Measurements from ENCODE around the gene EID2. TPM values are rescaled to one million over a fixed set of nuclear protein-coding genes. Genes with fewer than 3 reads are reported as not detected.

The EID2 gene
- total and polyA plus RNA-seq, 12 donors: 13.9 to 32.9 (median 25.9) TPM

GRCh38 chr19:39532233-39533002, 7.5 kb downstream of the EID2 start, which contains the start of gene EID2B:
Gene EID2B (minus strand): TSS chr19:39532852. CDS start chr19:39532802, 50 bp downstream.
- Histone ChIP-seq H3K4me3 (peak within 1 kb of the TSS; percentile 13 to 90 (median 48)), H3K27ac (peak within 1 kb of the TSS in 4 of 5 donors; percentile 74 to 91 (median 85)), H3K4me1 (replicated peaks in 1 of 2) (peaks cover 9 to 20% of the 10 kb centered on the region in 2 donors), H3K9me3 (replicated peaks in 1 of 3) (no peaks in the 10 kb centered on the region), H3K27me3 (no peaks in the 10 kb centered on the region), H3K36me3 (replicated peaks in 1 of 2) (no peaks in the 10 kb centered on the region)
- DNase-seq: peak; percentile 93 to 98 (median 97)
- intact Hi-C loops (cut with DNase I): loop anchor here (5.0 to 10.0 kb wide), 3 partner anchors 58 to 88 kb away; partner anchors contain the start of gene SUPT5H (in 1 of the 2)
- TF ChIP-seq CTCF (IDR thresholded peaks at IDR 0.05): peak; percentile 89 to 100 (median 100)
- peak; percentile 46 to 83 for TF ChIP-seq POLR2A (IDR thresholded peaks at IDR 0.05)
- 0 to 1% (median 1%) methylated on average over 18 to 65 of the region's 65 CpGs for WGBS, 4 donors

GRCh38 chr19:39531834-39532232, 8.1 kb downstream of the EID2 start:
- peaks cover 9 to 17% of the 10 kb centered on the region in 2 donors for H3K4me1 ChIP-seq (replicated peaks in 1 of 2)
- TF ChIP-seq CTCF (IDR thresholded peaks at IDR 0.05): no peak
- TF ChIP-seq POLR2A (IDR thresholded peaks at IDR 0.05): no peak
- H3K27ac ChIP-seq: peak overlapping the region in 4 of 5 donors; percentile 74 to 91 (median 85)
- H3K27me3 ChIP-seq: no peaks in the 10 kb centered on the region
- no peaks in the 10 kb centered on the region for H3K36me3 ChIP-seq (replicated peaks in 1 of 2)
- H3K4me3 ChIP-seq: peak overlapping the region; percentile 13 to 90 (median 48)
- intact Hi-C loops (cut with DNase I): loop anchor here (5.0 to 10.0 kb wide), 3 partner anchors 57 to 87 kb away; partner anchors contain the start of gene SUPT5H (in 1 of the 2)
- H3K9me3 ChIP-seq (replicated peaks in 1 of 3): no peaks in the 10 kb centered on the region
- DNase-seq: no peak
- WGBS, 4 donors: 27 to 44% (median 37%) methylated on average over 14 of the region's 14 CpGs

GRCh38 chr19:39525205-39525604, 14.8 kb downstream of the EID2 start:
- intact Hi-C loops (cut with DNase I): no loop called here
- Histone ChIP-seq H3K27ac (no peak overlapping the region), H3K27me3 (no peaks in the 10 kb centered on the region), H3K36me3 (replicated peaks in 1 of 2) (no peaks in the 10 kb centered on the region), H3K4me3 (no peak overlapping the region), H3K4me1 (replicated peaks in 1 of 2) (no peaks in the 10 kb centered on the region), H3K9me3 (replicated peaks in 1 of 3) (no peaks in the 10 kb centered on the region)
- DNase-seq: no peak
- WGBS, 4 donors: 91 to 99% (median 96%) methylated on average over 3 of the region's 3 CpGs
- TF ChIP-seq POLR2A (IDR thresholded peaks at IDR 0.05): no peak
- no peak for TF ChIP-seq CTCF (IDR thresholded peaks at IDR 0.05)

- WGBS, 4 donors: 80 to 94% (median 85%) methylated on average over 7 to 8 of the region's 8 CpGs
- Histone ChIP-seq H3K27ac (no peak overlapping the region), H3K36me3 (replicated peaks in 1 of 2) (no peaks in the 10 kb centered on the region), H3K4me3 (no peak overlapping the region), H3K4me1 (replicated peaks in 1 of 2) (no peaks in the 10 kb centered on the region), H3K27me3 (no peaks in the 10 kb centered on the region), H3K9me3 (replicated peaks in 1 of 3) (no peaks in the 10 kb centered on the region)
- TF ChIP-seq CTCF (IDR thresholded peaks at IDR 0.05) (no peak), POLR2A (IDR thresholded peaks at IDR 0.05) (no peak)
- intact Hi-C loops (cut with DNase I): no loop called here
- DNase-seq: no peak
Measured at GRCh38 chr19:39524495-39524894, 15.5 kb downstream of the EID2 start.

All from adrenal gland (tissue), 12 donors.